GM18861 (cell line): ENCODE data around the gene ADCY10.
"Not testable (repeated sequence)": the region's sequence is repeated elsewhere in the genome, so short reads cannot be mapped to it uniquely, and the experiment has no call there.

Experiments
- ATAC-seq: cut with Tn5 transposase; IDR thresholded peaks from one replicate; pipeline ENCODE4 v1.9.1; 2021; ENCODE audit not compliant: unreplicated experiment

Gene ADCY10

DNA sequence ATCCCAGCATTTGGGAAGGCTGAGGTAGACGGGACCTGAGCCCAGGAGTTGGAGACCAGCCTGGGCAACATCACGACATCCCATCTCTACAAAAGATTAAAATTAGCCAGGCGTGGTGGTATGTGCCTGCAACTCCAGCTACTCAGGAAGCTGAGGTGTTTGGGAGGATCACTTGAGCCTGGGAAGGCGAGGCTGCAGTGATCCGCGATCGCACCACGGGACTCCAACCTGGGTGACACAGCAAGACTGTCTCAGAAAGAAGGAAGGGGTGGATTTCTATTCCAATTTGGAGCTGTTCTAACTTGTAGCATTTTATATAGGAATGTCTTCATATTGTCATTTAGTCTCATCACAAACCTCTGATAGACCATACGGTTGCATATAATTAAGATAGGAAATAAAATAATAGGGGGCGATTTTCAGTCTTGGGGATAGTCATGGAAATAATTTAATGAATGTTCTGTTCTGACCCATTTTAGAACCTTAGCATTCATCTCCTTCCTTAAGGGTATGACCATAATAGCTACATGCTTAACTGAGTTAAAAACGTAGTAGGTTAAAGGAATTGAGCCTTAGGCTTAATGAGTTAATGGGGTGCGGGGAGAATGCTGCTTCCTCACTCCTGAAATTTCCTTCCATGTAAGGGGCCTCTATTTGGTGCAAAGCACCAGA, 93.1 kb downstream of the ADCY10 start:
- ATAC-seq, result no peak

DNA sequence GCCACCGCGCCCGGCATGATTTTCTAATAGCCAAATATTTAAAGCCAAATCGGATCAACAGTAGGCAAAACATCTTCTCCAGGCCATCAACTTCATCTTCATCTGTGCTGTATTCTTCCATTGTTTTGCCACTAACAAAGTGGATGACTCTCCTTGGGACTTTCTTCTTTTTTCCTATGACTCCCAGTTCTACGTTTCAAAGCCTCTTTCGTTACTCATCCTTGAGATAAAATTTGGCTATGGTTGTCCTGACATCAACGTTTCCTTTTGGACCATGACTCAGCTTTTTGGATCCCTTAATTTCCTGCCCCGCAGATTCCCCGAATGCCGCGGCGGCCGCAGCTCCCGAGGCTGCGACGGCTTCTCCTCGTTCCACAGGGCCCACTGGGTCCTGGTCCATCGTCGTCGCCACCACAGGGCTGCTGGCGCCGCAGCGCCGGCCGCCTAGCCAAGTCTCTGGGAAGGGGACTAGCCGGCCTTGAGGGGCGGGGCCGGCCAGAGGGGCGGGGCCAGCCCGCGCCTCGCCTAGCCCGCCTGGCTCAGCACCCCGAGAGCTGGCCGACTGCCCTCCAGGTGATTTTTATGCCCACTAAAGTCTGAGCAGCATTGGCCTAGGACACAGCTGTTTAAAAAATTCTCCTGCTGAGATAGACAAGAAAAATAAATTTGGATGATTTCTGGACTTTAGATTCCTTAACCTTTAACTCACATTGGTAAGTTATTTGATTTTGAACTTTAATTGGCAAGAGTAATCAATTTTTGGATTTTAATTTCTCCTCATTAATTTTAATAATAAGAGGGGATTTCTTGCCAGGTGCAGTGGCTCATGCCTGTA, 93.9 kb downstream of the ADCY10 start:
- ATAC-seq, result no peak

DNA sequence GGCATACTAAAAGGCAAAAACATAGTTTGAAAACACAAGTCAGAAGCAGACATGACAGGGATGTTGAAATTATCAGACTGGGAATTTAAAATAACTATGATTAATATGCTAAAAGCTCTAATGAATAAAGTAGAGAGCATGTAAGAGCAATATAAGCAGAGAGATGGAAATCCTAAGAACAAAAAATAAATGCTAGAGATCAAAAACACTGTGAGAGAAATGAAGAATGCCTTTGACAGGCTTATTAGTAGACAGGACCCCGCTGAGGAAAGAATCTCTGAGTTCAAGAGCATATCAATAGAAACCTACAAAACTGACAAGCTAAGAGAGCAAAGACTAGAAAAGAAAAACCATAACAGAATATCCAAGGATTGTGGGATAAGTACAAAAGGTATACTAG, 98.3 kb downstream of the ADCY10 start:
- ATAC-seq, result no peak

DNA sequence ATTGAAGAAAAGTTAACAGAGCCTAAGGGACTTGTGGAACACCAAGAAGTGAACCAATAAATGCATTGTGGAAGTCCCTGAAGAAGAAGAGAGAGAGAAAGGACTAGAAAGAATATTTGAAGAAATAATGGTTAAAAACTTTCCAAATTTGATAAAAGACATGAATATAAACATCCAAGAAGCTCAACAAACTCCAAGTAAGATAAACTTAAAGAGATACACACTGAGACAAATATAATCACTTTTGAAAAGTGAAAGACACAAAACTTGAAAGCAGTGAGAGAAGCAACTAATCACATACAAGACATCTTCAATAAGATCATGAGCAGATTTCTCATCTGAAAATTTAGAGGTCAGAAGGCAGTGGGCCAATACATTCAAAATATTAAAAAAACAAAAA, 101.0 kb downstream of the ADCY10 start:
- ATAC-seq, result no peak

DNA sequence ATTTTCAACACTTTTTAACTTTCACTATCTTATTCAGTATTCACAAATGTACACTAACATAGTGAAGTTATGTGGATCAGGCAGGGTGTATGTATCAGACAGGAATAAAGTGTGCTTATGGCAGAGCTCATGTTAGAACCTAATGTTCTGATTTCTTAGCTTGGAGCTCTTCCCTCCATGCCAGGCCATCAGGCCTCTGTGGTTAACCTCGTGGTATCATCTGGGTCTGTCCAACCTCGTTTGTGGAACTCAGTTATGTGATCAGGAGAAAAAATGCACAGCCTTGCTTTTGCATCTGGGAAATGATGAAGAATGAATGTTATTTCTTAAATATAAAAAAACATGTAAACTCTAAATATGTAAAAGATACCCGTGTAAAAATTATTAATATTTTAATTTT, 105.2 kb downstream of the ADCY10 start:
- ATAC-seq, result no peak

DNA sequence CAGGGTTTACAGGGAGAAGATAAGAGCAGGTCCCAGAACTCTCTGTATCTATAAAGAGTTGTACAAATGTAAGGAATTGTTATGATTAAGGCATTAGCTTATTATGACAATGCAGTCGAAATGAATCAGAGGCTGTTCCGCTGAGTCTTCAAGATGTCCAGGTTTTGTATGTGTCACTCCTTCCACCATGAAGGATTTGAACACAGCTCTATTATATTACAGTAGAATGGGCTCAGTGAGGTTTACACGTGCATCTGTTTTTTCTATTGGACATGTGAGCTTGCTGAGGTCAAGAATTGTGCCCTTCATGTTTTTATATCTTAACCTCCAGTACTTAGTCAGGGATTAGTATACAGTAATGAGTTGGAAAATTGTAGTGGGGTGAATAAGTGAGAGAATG, 105.8 kb downstream of the ADCY10 start:
- ATAC-seq, result no peak

DNA sequence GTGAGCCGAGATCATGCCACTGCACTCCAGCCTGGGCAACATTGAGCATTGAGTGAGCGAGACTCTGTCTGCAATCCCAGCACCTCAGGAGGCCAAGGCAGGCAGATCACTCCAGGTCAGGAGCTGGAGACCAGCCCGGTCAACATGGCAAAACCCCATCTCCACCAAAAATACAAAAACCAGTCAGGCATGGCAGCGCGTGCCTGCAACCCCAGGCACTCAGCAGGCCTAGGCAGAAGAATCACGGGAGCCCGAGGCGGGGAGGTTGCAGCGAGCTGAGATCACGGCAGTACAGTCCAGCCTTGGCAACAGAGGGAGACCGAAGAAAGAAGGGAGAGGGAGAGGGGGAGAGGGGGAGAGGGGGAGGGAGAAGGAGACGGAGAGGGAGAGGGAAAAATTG, 107.3 kb downstream of the ADCY10 start:
- not testable (repeated sequence) for ATAC-seq

DNA sequence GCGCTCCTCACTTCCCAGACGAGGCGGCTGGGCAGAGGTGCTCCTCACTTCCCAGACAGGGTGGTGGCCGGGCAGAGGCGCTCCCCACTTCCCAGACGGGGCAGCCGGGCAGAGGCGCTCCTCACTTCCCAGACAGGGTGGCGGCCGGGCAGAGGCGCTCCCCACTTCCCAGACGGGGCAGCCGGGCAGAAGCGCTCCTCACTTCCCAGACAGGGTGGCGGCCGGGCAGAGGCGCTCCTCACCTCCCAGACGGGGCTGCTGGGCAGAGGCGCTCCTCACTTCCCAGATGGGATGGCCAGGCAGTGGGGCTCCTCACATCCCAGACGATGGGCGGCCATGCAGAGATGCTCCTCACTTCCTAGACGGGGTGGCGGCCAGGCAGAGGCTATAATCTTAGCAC, 107.7 kb downstream of the ADCY10 start:
- ATAC-seq, result not testable (repeated sequence)

DNA sequence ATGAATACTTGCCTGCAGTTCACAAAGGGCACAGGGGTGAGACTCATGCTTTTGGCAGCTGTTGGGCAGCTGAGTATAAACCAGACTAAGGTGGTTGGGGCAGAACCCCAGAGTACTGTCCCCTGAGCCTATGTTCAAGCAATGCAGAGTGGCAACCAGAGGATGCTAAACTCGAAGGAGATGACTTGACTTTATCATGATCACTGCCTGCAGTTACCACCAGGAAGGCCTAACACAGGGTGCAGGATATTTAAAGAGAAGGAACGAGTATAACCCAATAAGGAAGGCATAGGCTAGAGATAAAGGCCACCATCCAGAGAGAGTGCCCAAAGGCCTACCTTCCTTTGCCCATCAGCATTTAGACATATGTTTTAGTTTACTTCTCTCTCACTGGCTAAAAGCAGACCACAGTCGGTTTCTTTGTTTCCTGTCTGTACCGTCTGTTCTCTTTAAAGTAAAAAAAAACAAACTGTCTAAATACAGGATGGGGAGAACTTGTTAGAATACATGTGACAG, 108.8 kb downstream of the ADCY10 start:
- no peak for ATAC-seq

DNA sequence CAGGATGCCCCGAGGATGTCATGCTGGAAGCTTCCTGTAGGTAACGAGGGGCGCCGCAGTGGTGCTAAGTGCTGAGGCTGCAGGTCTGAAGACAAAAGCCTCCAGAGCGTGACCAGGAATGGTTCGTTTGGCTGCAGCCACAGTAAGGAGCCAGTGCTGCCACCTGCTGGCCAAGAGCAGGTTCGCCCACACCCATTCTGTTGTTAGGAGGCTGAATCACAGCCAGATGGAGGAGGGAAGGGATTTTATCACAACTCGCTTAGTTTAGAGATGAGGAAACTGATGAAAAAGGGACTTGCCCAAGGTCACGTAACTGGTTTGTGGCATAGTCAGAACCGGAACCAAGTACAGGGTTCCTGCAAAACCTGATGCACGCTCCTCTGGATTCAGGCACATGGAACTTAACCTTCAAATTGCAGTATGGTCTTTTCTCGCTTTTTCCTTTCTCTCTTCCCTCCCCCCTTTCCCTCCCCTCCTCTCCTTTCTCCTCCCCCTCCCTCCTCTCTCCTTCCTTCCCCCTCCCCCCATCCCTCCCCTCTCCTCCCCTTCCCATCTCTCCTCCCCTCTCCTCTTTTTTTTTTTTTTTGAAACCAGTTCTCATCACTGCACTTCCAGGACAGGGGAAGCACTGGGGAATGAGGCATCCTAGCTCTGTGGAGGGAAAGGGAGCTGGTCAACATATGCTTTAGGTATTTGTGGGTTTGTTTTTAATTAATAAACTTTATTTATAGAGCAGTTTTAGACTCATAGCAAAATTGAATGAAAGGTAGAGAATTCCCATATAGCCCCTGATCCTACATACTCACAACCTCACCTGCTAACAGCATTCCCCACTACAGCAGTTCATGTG, 110.4 kb downstream of the ADCY10 start:
- peak; percentile 74 for ATAC-seq

DNA sequence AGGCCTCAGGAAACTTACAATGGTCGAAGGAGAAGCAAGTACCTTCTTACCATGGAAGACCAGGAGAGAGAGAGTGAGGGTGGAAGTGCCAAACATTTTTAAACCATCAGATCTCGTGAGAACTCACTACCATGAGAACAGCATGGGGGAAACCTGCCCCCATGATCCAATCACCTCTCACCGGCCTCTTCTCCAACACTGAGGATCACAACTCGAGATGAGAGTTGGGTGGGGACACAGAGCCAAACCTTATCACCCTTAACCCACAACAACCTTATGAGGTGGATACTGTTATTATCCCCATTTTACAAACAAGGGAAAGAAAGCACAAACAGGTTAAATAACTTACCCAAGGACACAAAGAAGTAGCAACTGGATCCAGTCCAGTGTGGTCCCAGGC, 111.7 kb downstream of the ADCY10 start:
- ATAC-seq, result no peak

DNA sequence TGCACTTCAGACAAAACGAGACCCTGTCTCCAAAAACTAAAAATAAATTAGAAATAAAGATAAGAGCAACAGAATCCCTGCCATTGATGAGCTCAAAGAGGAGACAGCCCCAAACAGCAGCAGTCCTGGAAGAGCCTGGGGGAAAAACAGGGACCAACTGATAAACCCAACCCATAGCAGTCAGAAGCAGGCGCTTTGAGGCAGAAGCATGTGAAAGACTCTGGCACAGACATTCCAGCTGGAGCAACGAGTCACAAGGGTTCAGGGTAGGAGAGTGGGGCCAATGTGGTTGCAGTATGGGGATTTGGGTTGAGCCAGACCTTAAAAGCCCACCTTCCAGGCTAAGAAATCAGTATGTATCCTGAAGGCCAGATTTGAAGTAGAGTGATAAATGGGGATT, 113.7 kb downstream of the ADCY10 start:
- ATAC-seq, result no peak

DNA sequence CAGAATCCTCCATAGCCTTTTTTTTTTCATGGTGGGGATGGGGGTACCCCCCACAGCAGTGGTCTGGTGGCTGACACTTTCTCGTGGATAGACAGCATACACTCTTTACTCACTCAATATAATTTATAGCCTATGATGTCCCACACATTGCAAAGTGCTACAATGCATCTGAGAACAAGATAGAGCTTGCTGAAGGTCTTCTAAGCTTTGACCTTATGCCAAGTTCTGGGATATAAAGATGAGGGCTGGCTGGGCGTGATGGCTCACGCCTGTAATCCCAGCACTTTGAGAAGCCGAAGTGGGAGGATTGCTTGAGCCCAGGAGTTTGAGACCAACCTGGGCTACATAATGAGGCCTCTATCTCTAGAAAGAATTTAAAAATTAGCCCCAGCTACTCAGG, 114.2 kb downstream of the ADCY10 start:
- no peak for ATAC-seq

DNA sequence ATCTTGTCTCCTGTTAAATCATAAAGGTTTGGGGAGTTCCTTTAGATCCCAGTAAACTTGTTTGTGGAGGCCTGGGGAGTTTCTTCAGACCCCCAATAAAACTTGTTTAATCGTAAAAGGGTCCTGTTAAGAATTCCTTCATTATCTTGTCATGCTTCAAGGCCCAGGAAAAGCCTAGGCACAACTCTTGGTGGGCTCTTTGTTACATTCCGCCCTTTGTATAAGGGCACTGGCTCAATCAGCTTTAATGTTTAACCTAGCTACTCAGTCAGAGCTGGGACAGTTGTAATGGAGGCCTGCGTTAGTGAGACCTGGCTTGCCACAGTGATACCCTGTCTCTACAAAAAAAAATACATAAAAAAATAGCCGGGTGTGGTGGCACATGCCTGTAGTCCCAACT, 115.0 kb downstream of the ADCY10 start:
- ATAC-seq, result no peak

DNA sequence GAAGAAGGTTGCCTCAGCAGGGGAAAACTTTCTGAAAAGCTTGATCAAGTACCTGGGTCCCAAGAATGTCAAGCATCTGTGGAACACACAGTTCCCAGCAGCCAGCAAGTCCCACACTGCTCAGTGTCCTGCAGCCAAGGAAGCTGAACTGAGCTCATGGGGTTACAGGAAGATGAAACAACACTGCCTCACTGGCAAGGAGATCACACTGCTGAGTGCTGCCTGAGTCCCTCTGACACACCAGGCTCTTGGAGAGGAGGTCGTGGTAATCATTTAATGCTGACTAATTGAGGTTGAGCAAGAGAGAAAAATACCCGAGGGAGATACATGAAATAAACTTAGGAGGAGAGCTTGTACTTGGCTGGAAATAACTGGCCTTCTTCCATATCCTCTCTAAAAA, 116.9 kb downstream of the ADCY10 start:
- ATAC-seq, result no peak

DNA sequence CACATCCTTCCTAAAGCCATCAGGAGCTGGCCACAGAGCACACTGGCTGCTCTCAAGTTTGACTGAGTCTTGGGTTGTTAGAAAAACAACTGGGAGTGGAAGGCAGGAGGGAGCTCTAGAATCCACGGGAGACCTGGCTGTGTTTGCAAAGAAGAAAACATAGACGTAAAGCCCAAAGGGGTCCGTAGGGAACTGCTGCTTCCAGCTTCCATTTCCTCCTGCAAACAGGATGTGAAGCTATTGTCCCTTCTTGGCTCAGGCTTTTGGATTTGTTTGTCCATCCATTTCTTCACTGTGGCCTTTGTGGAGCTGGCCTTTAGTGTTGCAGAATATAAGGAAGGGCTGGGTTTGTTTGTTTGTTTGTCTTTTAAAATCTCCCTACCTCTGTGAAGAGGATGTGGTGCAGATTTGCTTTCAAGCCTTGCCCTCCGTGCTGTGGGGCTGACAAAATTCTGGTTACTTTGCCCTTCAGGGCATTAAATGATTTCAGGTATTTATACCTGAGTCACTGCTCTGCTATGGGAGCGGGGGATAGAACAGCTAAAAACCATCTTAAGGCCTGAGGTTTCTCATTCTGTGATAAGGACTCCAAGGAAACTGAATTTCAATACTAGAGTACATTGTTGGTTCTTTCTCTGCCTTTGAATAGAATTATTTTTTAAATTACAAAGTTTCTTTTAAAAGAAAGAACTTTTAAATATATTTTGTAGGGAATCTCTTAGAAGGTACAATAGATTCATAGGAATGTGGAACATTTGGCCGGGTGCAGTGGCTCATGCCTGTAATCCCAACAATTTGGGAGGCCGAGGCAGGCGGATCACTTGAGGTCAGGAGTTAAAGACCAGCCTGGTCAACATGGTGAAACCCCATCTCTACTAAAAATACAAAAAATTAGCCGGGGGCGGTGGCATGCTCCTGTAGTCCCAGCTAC, 117.9 kb downstream of the ADCY10 start:
- no peak for ATAC-seq

DNA sequence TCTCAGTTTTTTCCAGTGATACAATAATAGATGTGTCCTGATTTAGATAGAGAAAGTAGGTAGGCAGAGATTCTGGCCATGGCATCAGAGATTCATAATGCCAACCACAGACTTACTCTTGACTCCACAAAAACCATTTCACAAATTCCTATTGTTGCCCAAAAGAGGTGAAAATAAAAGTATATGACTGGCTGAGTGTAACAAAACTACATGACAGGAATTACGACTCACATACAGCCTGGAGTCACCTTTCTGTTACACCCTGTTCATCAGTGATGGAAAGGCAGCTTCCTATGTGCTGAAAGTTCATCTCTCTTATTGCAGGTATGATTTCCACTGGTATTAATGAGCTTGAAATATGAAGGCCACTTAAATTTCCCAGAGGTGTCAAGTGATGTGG, 119.9 kb downstream of the ADCY10 start:
- no peak for ATAC-seq

DNA sequence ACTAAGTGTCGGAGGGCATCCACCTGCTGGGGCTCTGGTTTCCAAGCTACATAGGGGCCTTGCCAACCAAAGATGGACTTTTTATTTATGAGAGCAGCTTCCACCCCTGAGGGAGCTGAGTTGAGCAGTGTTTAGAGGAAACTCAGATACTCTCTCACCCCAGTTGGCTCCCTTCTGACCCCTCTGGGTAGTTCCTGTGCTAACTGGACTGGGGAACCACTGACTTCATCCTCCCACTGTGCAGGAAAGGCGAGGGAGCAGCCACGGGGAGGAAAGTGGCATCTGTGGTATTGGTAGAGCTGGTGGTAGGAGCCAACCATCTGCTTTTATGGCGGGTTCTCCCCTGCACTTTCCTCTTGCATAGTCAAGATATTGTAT, 121.8 kb downstream of the ADCY10 start:
- no peak for ATAC-seq

DNA sequence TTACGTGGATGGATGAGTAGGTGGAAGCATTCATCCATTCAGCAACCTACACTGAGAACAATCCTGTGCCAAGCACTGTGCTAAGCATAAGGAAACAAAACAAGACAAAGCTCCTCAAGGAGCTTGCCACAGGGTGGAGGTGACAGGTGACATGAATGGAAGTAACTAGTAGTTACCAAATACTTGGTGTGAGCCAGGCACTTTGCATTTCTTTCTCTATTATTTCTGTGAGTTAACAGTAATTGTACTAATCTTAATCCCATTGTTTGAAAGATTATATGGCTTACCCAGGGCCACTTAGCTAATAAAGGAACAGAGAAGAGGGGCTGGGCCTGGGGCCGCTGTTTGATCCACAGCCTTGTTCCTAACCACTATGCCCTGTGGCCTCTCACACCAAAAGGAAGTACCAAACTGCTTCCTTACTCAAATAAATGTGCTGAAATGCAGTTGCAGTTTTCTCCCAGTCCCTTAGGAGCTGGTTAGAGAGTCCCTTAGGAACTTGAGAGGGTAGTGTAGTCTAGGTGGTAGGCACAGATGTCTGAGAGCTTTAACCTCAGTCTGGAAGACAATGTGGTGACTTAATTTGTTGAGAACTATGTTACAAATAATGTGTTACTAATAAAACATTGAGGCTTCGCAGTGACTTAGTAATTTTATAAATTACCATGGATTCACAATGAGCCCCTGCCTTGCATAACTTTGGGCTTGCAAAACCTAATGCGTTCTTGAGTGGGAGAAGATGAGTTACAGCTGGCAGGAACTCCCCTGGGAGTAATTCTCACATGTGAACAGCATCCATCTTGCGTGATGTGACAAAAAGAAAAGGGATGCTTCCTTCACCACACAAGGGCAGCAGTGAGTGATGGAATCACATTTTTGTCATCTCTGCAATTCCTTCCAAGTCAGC, 122.4 kb downstream of the ADCY10 start:
- ATAC-seq, result no peak
